Effector CD4-positive, alpha-beta T cell (primary cell): ENCODE data around the gene CDC26.
"Not testable (repeated sequence)": the region's sequence is repeated elsewhere in the genome, so short reads cannot be mapped to it uniquely, and the experiment has no call there.

ENCODE experiments used
- DNase-seq: peaks from one replicate; pipeline ENCODE4 v3.0.0-alpha.2; 2020
- total RNA-seq: gene quantifications from one replicate; lab custom pipeline; 2026; lab: John Stamatoyannopoulos, UW

Gene CDC26
- 7.7 reads per million, percentile 27 among the genes with 10 or more reads in this experiment for total RNA-seq

GRCh38 chr9:113275157-113276131 lies at the start of gene CDC26, which contains the start of gene PRPF4:
TSS of gene CDC26 (minus strand) at chr9:113275572. CDS start at chr9:113272507, 3,065 bp downstream.
TSS of gene PRPF4 (plus strand) at chr9:113275658. CDS start at chr9:113275744, 86 bp downstream.
- peak; percentile 94 for DNase-seq

- DNase-seq, result no peak
These were observed 47.3 kb upstream of the CDC26 start for GRCh38 chr9:113322671-113323070.

GRCh38 chr9:113320051-113320450 lies 44.7 kb upstream of the CDC26 start:
- no peak for DNase-seq

GRCh38 chr9:113319054-113319453 lies 43.7 kb upstream of the CDC26 start:
- no peak for DNase-seq

- DNase-seq, result no peak
These were observed 42.4 kb upstream of the CDC26 start for GRCh38 chr9:113317777-113318176.

GRCh38 chr9:113316030-113316429 lies 40.7 kb upstream of the CDC26 start:
- no peak for DNase-seq

- DNase-seq, result no peak
These were observed 39.9 kb upstream of the CDC26 start for GRCh38 chr9:113315231-113315630.

- DNase-seq, result no peak
These were observed 37.9 kb upstream of the CDC26 start for GRCh38 chr9:113313261-113313660.

- DNase-seq, result no peak
These were observed 36.6 kb upstream of the CDC26 start for GRCh38 chr9:113311961-113312360.

GRCh38 chr9:113310538-113310937 lies 35.2 kb upstream of the CDC26 start:
- DNase-seq, result no peak

- no peak for DNase-seq
These were observed 33.9 kb upstream of the CDC26 start for GRCh38 chr9:113309204-113309813.

- DNase-seq, result no peak
These were observed 32.1 kb upstream of the CDC26 start for GRCh38 chr9:113307396-113307975.

GRCh38 chr9:113306566-113306965 lies 31.2 kb upstream of the CDC26 start:
- no peak for DNase-seq

- DNase-seq, result no peak
These were observed 27.5 kb upstream of the CDC26 start, which contains the start of gene RNF183 for GRCh38 chr9:113302792-113303418. TSS of gene RNF183 (minus strand) at chr9:113303376. CDS start at chr9:113298184, 5,192 bp downstream.

GRCh38 chr9:113301548-113301947 lies 26.2 kb upstream of the CDC26 start:
- no peak for DNase-seq

GRCh38 chr9:113299800-113300292 lies 24.5 kb upstream of the CDC26 start:
- DNase-seq, result no peak

GRCh38 chr9:113298924-113299770 lies 23.8 kb upstream of the CDC26 start:
- no peak for DNase-seq

- no peak for DNase-seq
These were observed 22.9 kb upstream of the CDC26 start for GRCh38 chr9:113298311-113298710.

GRCh38 chr9:113296796-113297558 lies 21.6 kb upstream of the CDC26 start:
- no peak for DNase-seq

GRCh38 chr9:113296247-113296646 lies 20.9 kb upstream of the CDC26 start:
- not testable (repeated sequence) for DNase-seq
